ENCODE results near the gene RNF19B.

The RNF19B gene

GRCh38 chr1:32965251-32965747, 690 bp upstream of the RNF19B start:
- DNase-seq, result no peak

GRCh38 chr1:32963746-32964460, 706 bp downstream of the RNF19B start:
- peak; percentile 34 for DNase-seq

- no peak for DNase-seq
These were observed 2.2 kb downstream of the RNF19B start for GRCh38 chr1:32962248-32962896.

- no peak for DNase-seq
These were observed 3.7 kb downstream of the RNF19B start for GRCh38 chr1:32960819-32961355.

GRCh38 chr1:32960342-32960741, 4.3 kb downstream of the RNF19B start:
- no peak for DNase-seq

GRCh38 chr1:32958827-32959226, 5.8 kb downstream of the RNF19B start:
- no peak for DNase-seq

GRCh38 chr1:32957017-32957416, 7.6 kb downstream of the RNF19B start:
- DNase-seq, result no peak

- no peak for DNase-seq
These were observed 10.4 kb downstream of the RNF19B start for GRCh38 chr1:32954168-32954567.

- DNase-seq, result peak; percentile 20
These were observed 11.1 kb downstream of the RNF19B start for GRCh38 chr1:32953495-32953894.

GRCh38 chr1:32949519-32949918, 15.1 kb downstream of the RNF19B start:
- no peak for DNase-seq

GRCh38 chr1:32948905-32949304, 15.7 kb downstream of the RNF19B start:
- DNase-seq, result peak; percentile 18

- DNase-seq, result no peak
These were observed 16.3 kb downstream of the RNF19B start for GRCh38 chr1:32948390-32948722.

- DNase-seq, result no peak
These were observed 16.8 kb downstream of the RNF19B start for GRCh38 chr1:32947669-32948389.

- DNase-seq, result no peak
These were observed 18.2 kb downstream of the RNF19B start for GRCh38 chr1:32946413-32946812.

GRCh38 chr1:32944180-32944579, 20.4 kb downstream of the RNF19B start:
- no peak for DNase-seq

- peak; percentile 76 for DNase-seq
These were observed 24.8 kb downstream of the RNF19B start for GRCh38 chr1:32939655-32940371.

GRCh38 chr1:32937061-32937460, 27.5 kb downstream of the RNF19B start:
- DNase-seq, result no peak

- no peak for DNase-seq
These were observed 30.1 kb downstream of the RNF19B start for GRCh38 chr1:32934535-32934934.

- peak; percentile 37 for DNase-seq
These were observed 30.8 kb downstream of the RNF19B start for GRCh38 chr1:32933742-32934322.

GRCh38 chr1:32931760-32932159, 32.8 kb downstream of the RNF19B start:
- no peak for DNase-seq

GRCh38 chr1:32929366-32929765, 35.2 kb downstream of the RNF19B start:
- no peak for DNase-seq

GRCh38 chr1:32928715-32929114, 35.9 kb downstream of the RNF19B start:
- DNase-seq, result no peak

GRCh38 chr1:32928285-32928684, 36.3 kb downstream of the RNF19B start:
- no peak for DNase-seq

All from fibroblast of skin of right quadriceps (primary cell).